Caki2 (cell line): ENCODE measurements around the gene ZNRD2. TPM values are rescaled to one million over a fixed set of nuclear protein-coding genes. Genes with fewer than 3 reads are reported as not detected.

Source experiments
- DNase-seq: peaks from one replicate; pipeline ENCODE4 v3.0.0-alpha.2; 2015; ENCODE audit warnings: low read depth
- in situ Hi-C: cut with HindIII; loops from 2 replicates; pipeline ENCODE4 v1.10.0; 2016; ENCODE audit warnings: low sequenced_read_pairs, low pct_unique_long_range_greater_than_20kb, mixed read lengths
- total RNA-seq: library from RNA; depleted of rRNA; stranded (reverse); fragments of >200 nt; shearing (Covaris generic); gene quantifications from 2 replicates; pipeline ENCODE4 v1.2.3, GENCODE V29; 2014; ENCODE audit warnings: low replicate concordance; rRNA removed

ZNRD2 gene
- total RNA-seq, 1 experiment from 2014 or later = 96.5 TPM

DNA sequence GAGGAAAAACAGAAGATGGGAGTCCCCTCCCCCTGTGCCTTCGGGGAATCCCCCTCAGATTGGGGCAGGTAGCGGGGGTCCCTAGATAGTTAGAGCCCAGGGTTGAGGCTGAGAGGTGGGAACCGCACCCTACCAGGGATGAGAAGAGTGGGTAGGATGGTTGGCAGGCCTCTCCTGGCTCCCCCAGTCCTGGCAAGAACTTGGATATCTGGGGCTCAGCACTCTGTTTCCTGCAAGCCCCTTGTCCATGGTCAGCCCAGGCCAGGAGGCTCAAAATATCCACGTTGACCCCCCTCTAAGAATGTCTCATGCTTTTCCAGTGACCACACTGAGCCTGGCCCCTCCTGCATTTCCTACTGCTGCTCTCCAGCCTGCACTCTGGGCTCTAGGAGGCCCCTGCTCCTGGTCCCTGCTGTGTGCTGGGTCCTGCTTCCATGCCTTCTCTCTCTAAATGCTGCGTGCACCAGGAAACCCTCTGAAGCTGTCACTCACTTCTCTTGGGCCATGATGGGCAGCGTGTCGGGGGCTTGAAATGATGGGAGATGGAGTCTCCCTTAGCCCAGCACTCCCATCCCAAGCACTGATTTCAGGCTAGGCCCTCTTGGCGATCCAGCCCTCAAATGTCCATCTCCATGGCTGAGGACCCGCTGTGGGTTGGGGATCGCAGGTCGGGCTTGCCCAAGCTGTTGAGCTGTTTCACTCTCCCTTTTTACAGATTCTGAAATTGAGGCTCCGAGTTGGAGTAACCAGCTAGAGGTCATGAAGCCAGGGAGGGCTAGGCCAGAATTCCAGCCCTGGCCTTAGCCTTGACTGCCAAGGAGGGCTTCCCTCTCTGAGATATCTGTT lies 41.7 kb downstream of the ZNRD2 start:
- in situ Hi-C loops = no loop called here
- no peak for DNase-seq

DNA sequence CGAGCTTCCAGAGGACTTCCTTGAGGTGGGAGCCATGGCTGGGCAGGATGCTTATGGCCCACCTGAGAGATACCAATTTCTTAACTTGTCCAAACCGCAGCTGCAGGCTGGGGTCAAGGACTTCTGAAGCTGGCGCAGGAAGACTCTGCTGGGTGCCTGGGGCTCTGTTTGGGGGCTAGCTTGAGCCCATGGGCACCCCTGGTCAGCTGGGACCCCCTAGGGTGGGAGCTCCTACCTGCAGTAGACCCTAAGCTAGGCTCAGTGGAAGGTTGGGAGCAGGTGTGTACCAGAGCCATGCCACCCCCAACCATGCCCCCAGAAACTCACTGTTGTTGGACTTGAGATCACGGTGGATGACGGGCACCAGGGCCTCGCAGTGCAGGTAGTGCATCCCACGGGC lies 42.4 kb downstream of the ZNRD2 start:
- in situ Hi-C loops = no loop called here
- no peak for DNase-seq

DNA sequence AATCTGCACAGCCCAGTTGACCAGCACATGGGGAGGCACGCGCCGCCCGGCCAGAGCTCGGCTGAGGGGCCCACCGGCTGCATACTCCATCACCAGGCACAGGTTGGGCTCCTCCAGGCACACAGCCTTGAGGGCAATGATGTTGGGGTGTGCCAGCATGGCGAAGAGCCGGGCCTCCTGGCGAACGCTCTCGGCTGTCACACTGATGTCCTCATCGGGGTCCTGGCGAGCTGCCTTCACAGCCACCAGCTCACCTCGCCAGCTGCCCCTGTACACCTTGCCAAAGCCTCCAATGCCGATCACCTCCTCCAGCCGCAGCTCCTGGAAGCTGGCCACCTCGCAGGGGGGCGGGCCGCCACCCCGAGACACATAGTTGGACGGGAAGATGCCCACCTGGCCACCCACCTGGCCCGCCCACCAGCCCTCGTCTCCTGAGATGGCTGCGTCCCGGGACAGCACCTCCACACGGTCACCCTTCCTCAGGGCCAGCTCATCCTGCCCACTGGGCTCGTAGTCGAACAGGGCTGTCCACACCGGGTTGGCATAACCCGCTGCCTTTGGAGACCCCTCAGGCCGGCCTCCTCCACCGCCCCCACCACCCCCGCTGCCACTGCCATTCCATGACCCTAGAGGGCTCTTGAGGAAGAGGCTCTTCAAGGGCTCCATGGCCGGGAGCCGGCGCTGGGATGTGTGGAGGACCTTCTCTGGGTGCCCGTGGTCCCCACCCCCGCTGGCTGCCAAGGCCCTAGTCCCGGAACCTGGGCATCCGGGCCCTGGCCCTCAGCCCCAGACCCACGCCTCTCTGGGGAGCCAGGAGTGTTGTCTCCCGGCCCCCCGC lies 43.0 kb downstream of the ZNRD2 start:
- in situ Hi-C loops = no loop called here
- no peak for DNase-seq

DNA sequence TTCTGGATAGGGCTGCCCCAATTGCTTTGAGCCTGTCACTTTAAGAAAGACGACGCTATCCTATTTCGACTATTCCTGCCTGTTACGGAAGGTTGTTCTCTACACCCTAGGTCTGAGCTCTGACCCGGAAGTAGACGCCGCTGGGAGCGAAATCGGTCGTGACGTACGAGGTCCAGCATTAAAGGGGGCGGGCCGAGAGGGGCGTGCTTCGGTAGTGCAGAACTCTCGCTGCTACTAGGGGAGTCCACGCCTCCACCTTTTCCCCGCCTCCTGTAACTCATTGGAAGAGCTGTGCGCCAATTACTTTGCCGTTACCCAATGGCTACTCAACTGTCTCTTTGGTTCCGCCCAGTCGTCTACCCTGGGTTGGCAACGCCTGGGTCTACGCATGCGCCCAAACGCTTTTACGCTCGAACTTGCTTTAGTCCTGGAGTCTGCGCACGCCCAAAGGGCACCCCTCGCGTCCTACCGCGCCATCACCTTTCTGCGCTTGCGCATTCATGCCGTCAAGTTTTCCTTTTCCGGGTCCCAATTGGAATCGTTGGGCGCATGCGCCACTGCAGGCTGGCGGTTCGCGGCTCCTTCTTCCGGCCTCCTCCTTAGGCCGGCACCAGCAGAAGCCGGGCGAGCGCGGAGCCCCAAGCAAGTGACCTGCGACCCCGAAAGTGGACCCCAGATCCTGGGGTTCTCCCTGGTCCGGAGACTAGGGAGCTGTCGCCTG lies 45.1 kb downstream of the ZNRD2 start, which contains the start of gene PCNX3:
Gene PCNX3 (plus strand): TSS at position 548 of the 721 bp plus-strand sequence. CDS start 536 bp downstream, outside the sequence.
- in situ Hi-C loops = no loop called here
- DNase-seq = peak; percentile 100

DNA sequence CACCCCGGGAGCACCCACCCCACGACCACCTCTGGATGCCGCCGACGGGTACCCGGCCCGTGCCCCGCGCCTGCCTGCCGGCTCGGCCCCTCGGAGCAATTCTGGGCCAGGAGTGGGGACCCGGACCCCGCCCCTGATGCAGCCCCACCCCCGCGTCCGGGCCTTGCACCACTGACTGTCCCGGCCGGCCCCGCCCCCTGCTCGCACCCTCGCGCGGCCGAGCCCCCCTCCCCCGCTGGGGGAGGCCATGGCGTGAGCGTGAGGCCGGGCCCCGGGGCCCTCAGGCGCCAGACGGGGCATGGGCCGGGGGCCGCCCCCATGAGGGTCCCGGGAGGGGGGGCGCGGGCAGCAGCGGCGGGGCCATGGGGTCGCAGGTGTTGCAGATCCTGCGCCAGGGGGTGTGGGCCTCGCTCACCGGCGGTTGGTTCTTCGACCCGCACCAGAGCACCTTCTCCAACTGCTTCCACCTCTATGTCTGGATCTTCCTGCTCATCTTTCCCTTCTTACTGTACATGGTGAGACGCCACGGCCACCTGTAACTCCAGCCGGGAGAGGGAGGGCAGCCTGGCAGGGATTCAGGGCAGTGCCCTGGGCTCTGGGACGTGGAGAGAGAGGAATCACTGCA lies 45.8 kb downstream of the ZNRD2 start:
- no peak for DNase-seq
- in situ Hi-C loops = no loop called here

DNA sequence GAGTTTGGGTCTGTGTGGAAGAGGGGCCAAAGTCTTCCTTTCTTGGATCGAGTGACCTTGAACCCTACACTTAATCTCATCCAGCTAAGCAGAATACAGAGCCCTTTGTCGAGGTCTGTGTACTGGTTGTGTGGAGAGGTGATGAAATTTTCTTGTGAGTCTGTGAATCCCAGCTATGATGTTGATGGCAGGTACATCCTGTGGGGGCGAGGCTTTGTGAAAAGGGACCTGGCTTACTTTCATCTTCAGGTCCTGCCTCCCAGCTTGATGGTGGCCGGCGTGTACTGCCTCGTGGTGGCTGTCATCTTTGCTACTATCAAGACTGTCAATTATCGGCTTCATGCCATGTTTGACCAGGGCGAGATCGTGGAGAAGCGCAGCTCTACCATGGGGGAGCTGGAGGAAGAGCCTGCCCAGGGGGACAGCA lies 46.3 kb downstream of the ZNRD2 start:
- DNase-seq = no peak
- in situ Hi-C loops = no loop called here

DNA sequence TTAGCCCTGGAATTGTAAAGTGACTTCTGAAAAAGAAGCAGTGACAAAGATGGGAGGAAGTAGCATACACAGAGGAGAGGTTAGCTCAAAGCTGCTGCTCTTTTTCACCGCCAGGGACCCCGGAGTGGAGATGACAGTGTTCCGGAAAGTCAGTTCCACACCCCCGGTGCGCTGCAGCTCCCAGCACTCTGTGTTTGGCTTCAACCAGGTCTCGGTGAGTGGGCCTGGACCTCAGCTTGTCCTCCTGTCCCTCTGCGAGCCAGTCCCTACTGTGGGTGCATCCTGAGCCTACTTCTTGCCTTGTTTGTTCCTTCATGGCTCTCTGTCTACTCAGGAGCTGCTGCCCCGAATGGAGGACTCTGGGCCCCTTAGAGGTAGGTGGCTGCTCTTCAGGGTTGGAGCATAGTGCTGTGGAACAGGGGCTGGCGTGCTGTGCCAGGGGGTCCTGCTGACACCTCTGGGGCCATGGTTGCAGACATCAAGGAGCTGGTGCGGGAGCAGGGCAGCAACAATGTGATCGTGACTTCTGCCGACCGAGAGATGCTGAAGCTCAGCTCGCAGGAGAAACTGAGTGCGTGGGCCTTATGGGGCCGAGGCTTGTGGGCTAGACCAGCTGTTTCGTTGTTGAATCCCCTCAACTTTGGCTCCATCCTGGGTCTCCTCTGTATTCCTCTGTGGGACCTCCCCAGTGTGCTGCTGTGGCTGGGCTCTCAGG lies 47.0 kb downstream of the ZNRD2 start:
- DNase-seq = no peak
- in situ Hi-C loops = no loop called here

DNA sequence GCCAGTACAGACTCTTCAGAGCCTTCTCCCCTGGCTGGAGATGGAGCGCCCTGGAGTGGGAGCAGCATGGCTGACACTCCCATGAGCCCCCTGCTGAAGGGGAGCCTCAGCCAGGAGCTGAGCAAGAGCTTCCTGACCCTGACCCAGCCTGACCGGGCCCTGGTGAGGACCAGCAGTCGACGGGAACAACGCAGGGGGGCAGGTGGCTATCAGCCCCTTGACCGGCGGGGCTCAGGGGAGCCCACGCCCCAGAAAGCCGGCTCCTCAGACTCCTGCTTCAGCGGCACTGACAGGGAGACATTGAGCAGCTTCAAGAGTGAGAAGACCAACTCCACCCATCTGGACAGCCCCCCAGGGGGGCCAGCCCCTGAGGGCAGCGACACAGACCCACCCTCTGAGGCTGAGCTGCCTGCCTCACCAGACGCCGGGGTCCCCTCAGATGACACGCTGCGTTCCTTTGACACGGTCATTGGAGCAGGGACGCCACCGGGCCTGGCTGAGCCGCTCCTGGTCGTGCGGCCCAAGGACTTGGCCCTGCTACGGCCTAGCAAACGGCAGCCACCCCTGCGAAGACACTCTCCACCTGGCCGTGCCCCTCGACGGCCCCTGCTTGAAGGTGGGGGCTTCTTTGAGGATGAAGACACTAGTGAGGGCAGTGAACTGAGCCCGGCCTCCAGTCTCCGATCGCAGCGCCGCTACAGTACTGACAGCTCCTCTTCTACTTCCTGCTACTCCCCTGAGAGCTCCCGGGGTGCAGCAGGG lies 47.9 kb downstream of the ZNRD2 start:
- in situ Hi-C loops = no loop called here

DNA sequence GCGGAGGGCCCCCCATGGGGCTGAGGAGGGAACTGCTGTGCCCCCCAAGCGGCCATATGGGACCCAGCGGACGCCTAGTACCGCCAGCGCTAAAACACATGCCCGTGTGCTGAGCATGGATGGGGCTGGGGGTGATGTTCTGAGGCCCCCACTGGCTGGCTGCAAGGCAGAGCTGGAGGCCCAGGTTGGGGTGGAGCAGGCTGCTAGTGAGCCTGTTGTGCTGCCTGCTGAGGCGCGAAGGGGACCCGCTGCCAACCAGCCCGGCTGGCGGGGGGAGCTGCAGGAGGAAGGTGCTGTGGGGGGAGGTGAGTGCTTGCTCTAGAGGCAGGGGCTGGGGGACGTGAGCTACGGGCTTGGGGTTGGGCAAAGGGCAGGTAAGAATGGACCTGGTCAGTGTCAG lies 48.5 kb downstream of the ZNRD2 start:
- in situ Hi-C loops = no loop called here
- DNase-seq = no peak

More for the DNA sequence above, 47.9 kb downstream of the ZNRD2 start:
- no peak for DNase-seq

DNA sequence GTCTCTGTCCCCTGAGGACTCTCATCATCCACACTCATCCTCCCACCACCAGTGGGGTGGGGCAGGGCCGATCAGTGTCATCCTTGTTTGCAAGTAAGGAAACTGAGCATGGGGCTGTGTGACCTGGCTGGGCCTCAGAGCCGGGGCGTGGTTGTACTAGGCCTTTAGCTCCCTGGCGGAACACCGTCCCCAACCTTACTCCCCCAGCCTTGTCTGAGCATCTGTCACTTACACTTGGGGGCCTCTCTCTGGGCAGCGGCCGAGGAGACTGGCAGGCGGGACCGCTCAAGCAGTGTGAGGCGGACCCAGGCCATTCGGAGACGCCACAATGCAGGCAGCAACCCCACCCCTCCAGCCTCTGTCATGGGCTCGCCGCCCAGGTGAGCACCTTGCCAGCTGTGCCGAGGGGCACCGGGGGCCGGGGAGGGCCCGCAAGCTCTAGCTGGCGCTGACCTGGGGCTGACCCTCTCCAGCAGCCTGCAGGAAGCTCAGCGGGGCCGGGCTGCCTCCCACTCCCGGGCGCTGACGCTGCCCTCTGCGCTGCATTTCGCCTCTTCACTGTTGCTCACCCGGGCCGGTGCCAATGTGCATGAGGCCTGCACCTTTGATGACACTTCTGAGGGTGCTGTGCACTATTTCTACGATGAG lies 49.1 kb downstream of the ZNRD2 start:
- in situ Hi-C loops = no loop called here
- no peak for DNase-seq

DNA sequence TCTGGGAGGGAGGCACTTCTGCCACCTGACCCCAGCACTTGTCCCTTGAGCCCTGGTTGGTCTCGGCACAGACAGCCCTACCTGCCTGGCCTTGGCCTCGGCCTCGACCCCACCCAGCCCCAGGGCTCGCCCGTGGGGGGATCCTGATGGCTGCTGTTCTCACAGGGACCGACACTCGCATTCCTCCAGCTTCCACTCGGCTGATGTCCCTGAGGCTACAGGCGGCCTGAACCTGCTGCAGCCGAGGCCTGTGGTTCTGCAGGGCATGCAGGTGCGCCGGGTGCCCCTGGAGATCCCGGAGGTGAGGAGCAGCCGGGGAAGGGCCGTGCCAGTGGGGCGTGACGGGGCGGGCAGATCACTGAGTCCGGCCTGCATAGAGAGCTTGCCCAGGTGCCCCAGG lies 50.4 kb downstream of the ZNRD2 start:
- in situ Hi-C loops = no loop called here
- DNase-seq = no peak

DNA sequence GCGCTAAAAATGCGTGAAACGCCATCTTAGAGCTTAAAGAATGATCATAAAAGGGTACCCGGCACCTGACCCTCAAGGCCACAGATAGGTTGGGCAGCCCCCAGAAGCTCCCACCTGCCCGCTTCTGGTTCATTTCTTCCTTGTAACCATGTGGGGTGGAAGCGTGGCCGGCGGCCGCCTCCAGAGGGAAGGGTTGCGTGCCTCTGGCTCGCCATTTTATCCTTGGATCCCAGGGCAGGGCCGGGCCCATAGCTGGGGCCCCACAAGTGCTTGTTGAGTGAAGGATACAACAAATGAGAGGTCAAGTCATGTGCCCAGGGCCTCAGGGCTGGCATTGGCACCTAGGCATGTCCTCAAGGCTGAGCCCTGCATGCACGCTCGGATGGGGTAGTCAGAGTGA lies 51.2 kb downstream of the ZNRD2 start:
- no peak for DNase-seq
- in situ Hi-C loops = no loop called here

Other genes with a start within 250 kb of the ZNRD2 start
- 29.8 and 61.4 TPM in 2 replicates for gene DPF2, start 236.6 kb upstream of the ZNRD2 start, total RNA-seq
- gene TIGD3, start 215.7 kb upstream of the ZNRD2 start, total RNA-seq = 0.23 and 1.5 TPM in 2 replicates
- 1.1 and 2.3 TPM in 2 replicates for gene SLC25A45, start 187.8 kb upstream of the ZNRD2 start, total RNA-seq
- 24.8 and 35.5 TPM in 2 replicates for gene FRMD8, start 183.8 kb upstream of the ZNRD2 start, total RNA-seq
- 2.3 and 8.7 TPM in 2 replicates for gene NEAT1, start 147.7 kb upstream of the ZNRD2 start, total RNA-seq
- 107 and 234 TPM in 2 replicates for gene MALAT1, start 71.4 kb upstream of the ZNRD2 start, total RNA-seq
- 42.2 and 58.0 TPM in 2 replicates for gene SCYL1, start 45.4 kb upstream of the ZNRD2 start, total RNA-seq
- gene LTBP3, start 12.1 kb upstream of the ZNRD2 start, total RNA-seq = 74.6 and 77.7 TPM in 2 replicates
- 18.4 and 53.5 TPM in 2 replicates for gene FAM89B, start 2.1 kb downstream of the ZNRD2 start, total RNA-seq
- 35.3 and 39.2 TPM in 2 replicates for gene EHBP1L1, start 5.6 kb downstream of the ZNRD2 start, total RNA-seq
- not detected in 2 replicates for gene KCNK7, start 25.3 kb downstream of the ZNRD2 start, total RNA-seq
- 37.2 and 40.0 TPM in 2 replicates for gene MAP3K11, start 43.7 kb downstream of the ZNRD2 start, total RNA-seq
- gene PCNX3, start 45.3 kb downstream of the ZNRD2 start, total RNA-seq = 20.8 and 22.8 TPM in 2 replicates
- gene SIPA1, start 67.6 kb downstream of the ZNRD2 start, total RNA-seq = 12.2 and 34.4 TPM in 2 replicates
- 36.3 and 49.7 TPM in 2 replicates for gene RELA, start 92.4 kb downstream of the ZNRD2 start, total RNA-seq
- gene KAT5, start 141.8 kb downstream of the ZNRD2 start, total RNA-seq = 43.6 and 71.0 TPM in 2 replicates
- gene RNASEH2C, start 150.3 kb downstream of the ZNRD2 start, total RNA-seq = 19.0 and 29.2 TPM in 2 replicates
- 7.2 and 7.9 TPM in 2 replicates for gene AP5B1, start 210.5 kb downstream of the ZNRD2 start, total RNA-seq
- not detected in 2 replicates for gene OVOL1, start 216.6 kb downstream of the ZNRD2 start, total RNA-seq